ENCODE data around the gene ZNF423.

Gene ZNF423

GRCh38 chr16:49619811-49620157 lies 236.1 kb downstream of the ZNF423 start:
- no peak for DNase-seq

GRCh38 chr16:49618955-49619354 lies 237.0 kb downstream of the ZNF423 start:
- no peak for DNase-seq

GRCh38 chr16:49617710-49618330 lies 238.1 kb downstream of the ZNF423 start:
- DNase-seq: no peak

- no peak for DNase-seq
Measured at GRCh38 chr16:49617016-49617629, 238.8 kb downstream of the ZNF423 start.

- no peak for DNase-seq
Measured at GRCh38 chr16:49615576-49615975, 240.3 kb downstream of the ZNF423 start.

GRCh38 chr16:49610983-49611382 lies 244.9 kb downstream of the ZNF423 start:
- DNase-seq: no peak

GRCh38 chr16:49608779-49609178 lies 247.1 kb downstream of the ZNF423 start:
- DNase-seq: peak; percentile 29

- DNase-seq: no peak
Measured at GRCh38 chr16:49608098-49608497, 247.8 kb downstream of the ZNF423 start.

GRCh38 chr16:49605536-49606254 lies 250.2 kb downstream of the ZNF423 start:
- no peak for DNase-seq

GRCh38 chr16:49604602-49605001 lies 251.3 kb downstream of the ZNF423 start:
- no peak for DNase-seq

GRCh38 chr16:49603956-49604355 lies 252.0 kb downstream of the ZNF423 start:
- no peak for DNase-seq

GRCh38 chr16:49602976-49603310 lies 253.0 kb downstream of the ZNF423 start:
- DNase-seq: no peak

GRCh38 chr16:49602201-49602975 lies 253.5 kb downstream of the ZNF423 start:
- no peak for DNase-seq

GRCh38 chr16:49601576-49601975 lies 254.3 kb downstream of the ZNF423 start:
- no peak for DNase-seq

GRCh38 chr16:49600976-49601375 lies 254.9 kb downstream of the ZNF423 start:
- no peak for DNase-seq

GRCh38 chr16:49600536-49600935 lies 255.4 kb downstream of the ZNF423 start:
- no peak for DNase-seq

GRCh38 chr16:49599704-49600103 lies 256.2 kb downstream of the ZNF423 start:
- no peak for DNase-seq

- DNase-seq: no peak
Measured at GRCh38 chr16:49599281-49599680, 256.6 kb downstream of the ZNF423 start.

- no peak for DNase-seq
Measured at GRCh38 chr16:49598383-49599170, 257.3 kb downstream of the ZNF423 start.

GRCh38 chr16:49597796-49598195 lies 258.1 kb downstream of the ZNF423 start:
- DNase-seq: no peak

GRCh38 chr16:49596648-49597291 lies 259.1 kb downstream of the ZNF423 start:
- DNase-seq: no peak

- DNase-seq: no peak
Measured at GRCh38 chr16:49596068-49596467, 259.8 kb downstream of the ZNF423 start.

Measured in NCI-H146 (cell line).